Body of pancreas (tissue), 4 donors: Measurements from ENCODE around the gene OSBPL1A. TPM values are rescaled to one million over a fixed set of nuclear protein-coding genes. Genes with fewer than 3 reads are reported as not detected.

ENCODE experiments used
- ATAC-seq: fragments of 150-250 bp; one replicate; pipeline ENCODE4 v1.9.1; 2016
- DNase-seq, 4 donors: peaks; one replicate each; pipeline ENCODE4 v3.0.0-alpha.2; 2019
- H3K27ac ChIP-seq, 4 donors: fragments of 200-600 bp; sonication (generic); 1 replicate in 3 of 4; 2 replicates in 1 of 4; pipeline versions ENCODE4 v1.5.1 to v1.6.1; 2016 to 2019; ENCODE audit warnings: mild to moderate bottlenecking in 1 of 4, mixed read lengths in 1 of 4, moderate library complexity in 1 of 4
- H3K27me3 ChIP-seq, 2 donors: fragments of 200-600 bp; sonication (generic); one replicate each; pipeline ENCODE4 v1.6.0; 2016; ENCODE audit warnings: mild to moderate bottlenecking in 1 of 2
- H3K36me3 ChIP-seq, 2 donors: fragments of 200-600 bp; sonication (generic); replicated peaks in 1 of 2; 2 replicates each; pipeline ENCODE4 v1.5.1; 2016; ENCODE audit warnings: low read depth in 2 of 2; ENCODE audit not compliant: insufficient read depth in 1 of 2
- H3K4me1 ChIP-seq: fragments of 200-600 bp; sonication (generic); one replicate; pipeline ENCODE4 v1.6.0; 2016
- H3K4me3 ChIP-seq, 2 donors: fragments of 200-600 bp; sonication (generic); 1 replicate in 1 of 2; 2 replicates in 1 of 2; pipeline ENCODE4 v1.5.1; 2016 to 2019
- H3K9me3 ChIP-seq, 3 donors: fragments of 200-600 bp; sonication (generic); 1 replicate in 2 of 3; 2 replicates in 1 of 3; pipeline ENCODE4 v1.5.1; 2016
- POLR2A ChIP-seq, 3 donors: fragments of 450-650 bp; IDR thresholded peaks; one replicate each; pipeline ENCODE4 v1.6.1; 2016; ENCODE audit warnings: antibody characterized with exemption in 3 of 3, mild to moderate bottlenecking in 2 of 3
- WGBS, 2 donors: methylation state at CpG; one replicate each; pipeline ENCODE4 v1.1.5; 2017; 5-methylcytosine and 5-hydroxymethylcytosine counted together
- intact Hi-C: fragments of 100-400 bp; cut with DNase I; formaldehyde crosslinking; loops from one replicate; pipeline ENCODE4 v1.15.1; 2023
- total RNA-seq, 2 donors: library from RNA; depleted of rRNA; stranded (reverse); fragments of >200 nt; gene quantifications; one replicate each; pipeline ENCODE4 v1.1.0, GENCODE V29; 2016
- TF ChIP-seq, protein P1 (sequence below), 7 experiments: fragments of 450-650 bp in 4 of 7; fragments of 200-600 bp in 3 of 7; sonication (generic) in 3 of 7; IDR thresholded peaks; one replicate each; pipeline ENCODE4 v1.5.1; 2016 to 2019; ENCODE audit warnings: antibody characterized with exemption in 7 of 7

The OSBPL1A gene
- total RNA-seq, 2 donors from 2014 or later: 20.5 to 78.4 TPM

DNA sequence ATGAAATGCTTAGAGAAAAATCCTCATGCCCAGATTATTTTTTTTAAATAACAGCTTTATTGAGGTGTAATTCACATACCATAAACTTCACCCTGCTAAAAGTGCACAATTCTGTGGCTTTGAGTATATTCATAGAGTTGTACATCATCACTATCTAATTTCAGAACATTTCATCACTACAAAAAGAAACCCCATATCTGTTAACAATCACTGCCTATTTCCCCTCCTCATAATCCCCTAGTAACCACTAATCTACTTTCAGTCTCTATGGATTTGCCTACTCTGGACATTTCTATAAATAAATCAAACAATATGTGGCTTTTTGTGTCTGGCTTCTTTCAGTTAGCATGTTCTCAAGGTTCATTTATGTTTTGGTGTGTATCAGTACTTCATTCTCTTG lies 51.4 kb downstream of the OSBPL1A start:
- TF ChIP-seq POLR2A (IDR thresholded peaks at IDR 0.05): no peak
- TF ChIP-seq, protein P1, sequence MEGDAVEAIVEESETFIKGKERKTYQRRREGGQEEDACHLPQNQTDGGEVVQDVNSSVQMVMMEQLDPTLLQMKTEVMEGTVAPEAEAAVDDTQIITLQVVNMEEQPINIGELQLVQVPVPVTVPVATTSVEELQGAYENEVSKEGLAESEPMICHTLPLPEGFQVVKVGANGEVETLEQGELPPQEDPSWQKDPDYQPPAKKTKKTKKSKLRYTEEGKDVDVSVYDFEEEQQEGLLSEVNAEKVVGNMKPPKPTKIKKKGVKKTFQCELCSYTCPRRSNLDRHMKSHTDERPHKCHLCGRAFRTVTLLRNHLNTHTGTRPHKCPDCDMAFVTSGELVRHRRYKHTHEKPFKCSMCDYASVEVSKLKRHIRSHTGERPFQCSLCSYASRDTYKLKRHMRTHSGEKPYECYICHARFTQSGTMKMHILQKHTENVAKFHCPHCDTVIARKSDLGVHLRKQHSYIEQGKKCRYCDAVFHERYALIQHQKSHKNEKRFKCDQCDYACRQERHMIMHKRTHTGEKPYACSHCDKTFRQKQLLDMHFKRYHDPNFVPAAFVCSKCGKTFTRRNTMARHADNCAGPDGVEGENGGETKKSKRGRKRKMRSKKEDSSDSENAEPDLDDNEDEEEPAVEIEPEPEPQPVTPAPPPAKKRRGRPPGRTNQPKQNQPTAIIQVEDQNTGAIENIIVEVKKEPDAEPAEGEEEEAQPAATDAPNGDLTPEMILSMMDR (IDR thresholded peaks at IDR 0.05): no peak
- H3K4me1 ChIP-seq: no peaks in the 10 kb centered on the region
- H3K4me3 ChIP-seq: no peak overlapping the region
- DNase-seq (no peak), ATAC-seq (no peak)
- no peaks in the 10 kb centered on the region for H3K9me3 ChIP-seq
- no peaks in the 10 kb centered on the region for H3K27me3 ChIP-seq
- H3K27ac ChIP-seq: no peak overlapping the region
- intact Hi-C loops: no loop called here
- no peaks in the 10 kb centered on the region for H3K36me3 ChIP-seq

DNA sequence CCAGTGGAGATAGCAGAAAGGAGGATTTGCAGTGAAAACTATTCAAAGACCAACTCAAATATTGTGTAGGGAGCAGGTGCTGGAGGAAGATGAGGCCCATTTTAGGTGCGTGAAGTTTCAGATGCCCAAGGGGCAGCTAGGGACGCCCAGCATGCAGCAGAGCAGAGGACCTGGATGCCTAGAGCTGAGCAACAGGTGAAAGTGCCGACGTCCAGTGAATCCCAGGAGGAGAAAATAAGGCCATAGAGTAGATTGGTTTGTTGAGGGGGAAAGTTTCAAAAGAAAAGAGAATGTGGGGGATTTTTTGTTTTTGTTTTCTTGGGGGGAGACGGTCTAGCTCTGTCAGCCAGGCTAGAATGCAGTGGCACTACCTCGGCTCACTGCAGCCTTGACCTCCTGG lies 53.1 kb downstream of the OSBPL1A start:
- no peaks in the 10 kb centered on the region for H3K4me1 ChIP-seq
- no peak overlapping the region for H3K4me3 ChIP-seq
- TF ChIP-seq, protein P1 (IDR thresholded peaks at IDR 0.05): no peak
- TF ChIP-seq POLR2A (IDR thresholded peaks at IDR 0.05): no peak
- no peak for ATAC-seq
- WGBS, 2 donors: 86 to 94% methylated on average over 6 of the region's 6 CpGs
- H3K9me3 ChIP-seq: no peaks in the 10 kb centered on the region
- intact Hi-C loops: no loop called here
- H3K36me3 ChIP-seq: no peaks in the 10 kb centered on the region
- no peak overlapping the region for H3K27ac ChIP-seq
- H3K27me3 ChIP-seq: no peaks in the 10 kb centered on the region
- no peak for DNase-seq

DNA sequence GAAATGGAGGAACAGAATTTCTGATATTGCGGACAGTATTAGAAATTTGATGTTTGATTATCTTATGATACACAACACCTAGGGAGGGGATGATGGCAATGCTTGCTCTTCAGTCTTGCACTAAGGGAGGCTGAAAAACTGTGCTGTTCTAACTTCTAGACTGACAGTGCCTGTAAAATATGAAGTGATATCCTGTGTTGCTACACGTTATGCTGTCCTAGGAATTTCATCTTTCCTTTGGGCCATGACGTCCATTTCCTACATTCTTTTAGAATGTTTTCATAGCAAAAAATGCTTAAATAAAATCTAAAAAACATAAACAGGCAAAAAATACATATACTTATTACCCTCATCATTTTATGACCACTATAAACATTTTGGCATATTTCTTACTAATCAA lies 55.3 kb downstream of the OSBPL1A start:
- Histone ChIP-seq H3K4me1 (no peaks in the 10 kb centered on the region), H3K36me3 (no peaks in the 10 kb centered on the region), H3K4me3 (no peak overlapping the region), H3K27ac (no peak overlapping the region), H3K9me3 (no peaks in the 10 kb centered on the region), H3K27me3 (no peaks in the 10 kb centered on the region)
- no peak for TF ChIP-seq POLR2A (IDR thresholded peaks at IDR 0.05)
- TF ChIP-seq, protein P1 (IDR thresholded peaks at IDR 0.05): no peak
- WGBS, 2 donors: 85 to 92% methylated on average over 3 of the region's 3 CpGs
- ATAC-seq (no peak), DNase-seq (no peak)
- intact Hi-C loops: no loop called here

DNA sequence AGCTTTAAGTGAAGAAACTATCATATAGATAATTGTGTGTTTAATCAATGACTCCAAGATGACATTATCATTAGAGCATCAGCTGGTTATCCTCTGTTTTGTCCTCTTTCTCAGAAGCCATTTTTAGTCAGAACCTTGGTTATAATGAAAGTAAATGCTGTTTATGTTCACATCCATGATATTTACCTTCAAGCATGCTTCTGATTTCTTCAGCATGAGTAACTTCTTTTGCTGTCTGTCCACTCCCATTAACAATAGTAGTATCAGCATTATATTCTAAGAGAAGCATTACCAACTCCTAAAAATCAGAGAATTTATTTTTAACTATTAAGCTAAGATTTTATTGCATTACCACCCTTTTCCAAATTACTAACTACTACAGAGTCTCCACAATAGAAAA lies 56.3 kb downstream of the OSBPL1A start:
- TF ChIP-seq, protein P1 (IDR thresholded peaks at IDR 0.05): no peak
- TF ChIP-seq POLR2A (IDR thresholded peaks at IDR 0.05): no peak
- intact Hi-C loops: no loop called here
- Histone ChIP-seq H3K4me1 (no peaks in the 10 kb centered on the region), H3K36me3 (no peaks in the 10 kb centered on the region), H3K27ac (no peak overlapping the region), H3K4me3 (no peak overlapping the region), H3K27me3 (no peaks in the 10 kb centered on the region), H3K9me3 (no peaks in the 10 kb centered on the region)
- ATAC-seq (no peak), DNase-seq (no peak)

DNA sequence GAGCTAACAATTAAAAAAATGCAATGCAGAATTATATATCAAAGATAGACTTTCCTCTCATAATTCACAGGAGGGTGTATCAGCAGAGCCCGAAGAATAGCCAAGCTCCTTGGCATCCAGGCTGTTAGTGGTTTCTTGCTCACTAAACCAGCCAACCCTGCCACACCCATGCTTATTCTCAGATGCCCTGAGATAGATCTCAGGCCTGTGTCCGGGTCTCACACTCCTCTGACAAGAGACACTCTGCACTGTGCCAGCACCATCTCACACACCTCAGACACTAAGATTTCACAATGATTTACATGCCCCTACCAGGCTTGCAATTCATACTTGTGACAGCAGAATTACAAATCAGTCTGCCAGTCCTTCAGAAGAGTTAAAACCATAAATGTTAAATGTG lies 64.5 kb downstream of the OSBPL1A start:
- 74 to 97% methylated on average over 2 of the region's 2 CpGs for WGBS, 2 donors
- intact Hi-C loops: no loop called here

More for the DNA sequence above, 64.5 kb downstream of the OSBPL1A start:
- no peaks in the 10 kb centered on the region for H3K27me3 ChIP-seq
- no peak overlapping the region for H3K4me3 ChIP-seq
- no peaks in the 10 kb centered on the region for H3K36me3 ChIP-seq
- H3K27ac ChIP-seq: no peak overlapping the region
- no peaks in the 10 kb centered on the region for H3K9me3 ChIP-seq
- DNase-seq: no peak
- no peak for ATAC-seq
- no peak for TF ChIP-seq POLR2A (IDR thresholded peaks at IDR 0.05)
- TF ChIP-seq, protein P1 (IDR thresholded peaks at IDR 0.05): no peak
- H3K4me1 ChIP-seq: no peaks in the 10 kb centered on the region
